ENCODE data around the gene FIG4.

GRCh38 chr6:109690373-109690736 lies 741 bp upstream of the FIG4 start:
- TF ChIP-seq POLR2AphosphoS5 (IDR thresholded peaks at IDR 0.05) (no peak), CTCF (IDR thresholded peaks at IDR 0.05) (no peak)
